Uterus (tissue), 4 donors: ENCODE data around the gene RBM22. TPM values are rescaled to one million over a fixed set of nuclear protein-coding genes. Genes with fewer than 3 reads are reported as not detected.

Source experiments
- DNase-seq, 2 donors: peaks; one replicate each; pipeline ENCODE4 v3.0.0-alpha.2; 2019 to 2020
- H3K27ac ChIP-seq, 2 donors: fragments of 200-600 bp; sonication (generic); 1 replicate in 1 of 2; 2 replicates in 1 of 2; pipeline ENCODE4 v1.5.1; 2016 to 2018
- H3K27me3 ChIP-seq, 2 donors: fragments of 200-600 bp; sonication (generic); one replicate each; pipeline ENCODE4 v1.5.1; 2018 to 2019; ENCODE audit warnings: control low read depth in 1 of 2
- H3K36me3 ChIP-seq, 2 donors: fragments of 200-600 bp; sonication (generic); one replicate each; pipeline ENCODE4 v1.5.1; 2019; ENCODE audit warnings: control low read depth in 1 of 2
- H3K4me1 ChIP-seq, 2 donors: fragments of 200-600 bp; sonication (generic); one replicate each; pipeline ENCODE4 v1.5.1; 2018 to 2019; ENCODE audit warnings: control low read depth in 1 of 2
- H3K4me3 ChIP-seq, 2 donors: fragments of 200-600 bp; sonication (generic); 1 replicate in 1 of 2; 2 replicates in 1 of 2; pipeline ENCODE4 v1.5.1; 2018 to 2019; ENCODE audit warnings: mild to moderate bottlenecking in 1 of 2
- H3K9me3 ChIP-seq, 2 donors: fragments of 200-600 bp; sonication (generic); one replicate each; pipeline ENCODE4 v1.5.1; 2019; ENCODE audit warnings: control low read depth in 1 of 2
- CTCF ChIP-seq, 4 experiments: fragments of 200-600 bp in 2 of 4; fragments of 450-650 bp in 2 of 4; sonication (generic) in 2 of 4; IDR thresholded peaks; one replicate each; pipeline ENCODE4 v1.5.1; 2016 to 2019; ENCODE audit warnings: antibody characterized with exemption in 4 of 4, mild to moderate bottlenecking in 2 of 4, moderate library complexity in 1 of 4
- POLR2A ChIP-seq, 2 donors: fragments of 450-650 bp; IDR thresholded peaks; one replicate each; pipeline ENCODE4 v1.6.1; 2016; ENCODE audit warnings: antibody characterized with exemption in 2 of 2, mild to moderate bottlenecking in 1 of 2, moderate library complexity in 1 of 2
- intact Hi-C: fragments of 100-400 bp; cut with DNase I; formaldehyde crosslinking; loops from one replicate; pipeline ENCODE4 v1.15.1; 2023; ENCODE audit warnings: low total_unique reads
- total RNA-seq, 4 donors: library from RNA; depleted of rRNA in 3 of 4; stranded (reverse); fragments of >200 nt in 3 of 4; gene quantifications; one replicate each; pipeline versions ENCODE4 v1.1.0 to v1.2.4, GENCODE V29; 2014 to 2023
- donor health status: DM: yes; HTN: yes; CAD: no.

RBM22 gene
- total RNA-seq, 4 donors from 2014 or later: 38.2 to 58.4 (median 43.2) TPM

GRCh38 chr5:150734579-150735384 lies 33.9 kb upstream of the RBM22 start:
- intact Hi-C loops: no loop called here
- TF ChIP-seq POLR2A (IDR thresholded peaks at IDR 0.05): no peak
- no peak for TF ChIP-seq CTCF (IDR thresholded peaks at IDR 0.05)
- Histone ChIP-seq H3K27ac (no peak overlapping the region), H3K4me1 (no peaks in the 10 kb centered on the region), H3K9me3 (no peaks in the 10 kb centered on the region), H3K4me3 (no peak overlapping the region), H3K27me3 (no peaks in the 10 kb centered on the region), H3K36me3 (peaks cover 0 to 4% of the 10 kb centered on the region in 2 donors)
- no peak for DNase-seq

- DNase-seq: no peak
- Histone ChIP-seq H3K27ac (no peak overlapping the region), H3K36me3 (peaks cover 0 to 4% of the 10 kb centered on the region in 2 donors), H3K4me1 (no peaks in the 10 kb centered on the region), H3K4me3 (no peak overlapping the region), H3K27me3 (no peaks in the 10 kb centered on the region), H3K9me3 (no peaks in the 10 kb centered on the region)
- TF ChIP-seq POLR2A (IDR thresholded peaks at IDR 0.05): no peak
- intact Hi-C loops: no loop called here
These were observed 30.9 kb upstream of the RBM22 start for GRCh38 chr5:150731669-150732242.

- Histone ChIP-seq H3K4me1 (no peaks in the 10 kb centered on the region), H3K27me3 (no peaks in the 10 kb centered on the region), H3K27ac (no peak overlapping the region), H3K36me3 (peaks cover 0 to 4% of the 10 kb centered on the region in 2 donors), H3K4me3 (no peak overlapping the region), H3K9me3 (no peaks in the 10 kb centered on the region)
- no peak for TF ChIP-seq CTCF (IDR thresholded peaks at IDR 0.05)
- TF ChIP-seq POLR2A (IDR thresholded peaks at IDR 0.05): no peak
- intact Hi-C loops: no loop called here
- DNase-seq: no peak
These were observed 29.0 kb upstream of the RBM22 start for GRCh38 chr5:150729859-150730258.

- intact Hi-C loops: no loop called here
- Histone ChIP-seq H3K9me3 (no peaks in the 10 kb centered on the region), H3K27ac (no peak overlapping the region), H3K4me3 (no peak overlapping the region), H3K36me3 (no peaks in the 10 kb centered on the region), H3K27me3 (no peaks in the 10 kb centered on the region), H3K4me1 (no peaks in the 10 kb centered on the region)
- DNase-seq: no peak
- TF ChIP-seq CTCF (IDR thresholded peaks at IDR 0.05) (no peak), POLR2A (IDR thresholded peaks at IDR 0.05) (no peak)
These were observed 23.0 kb upstream of the RBM22 start for GRCh38 chr5:150723845-150724244.

GRCh38 chr5:150710165-150710564 lies 9.3 kb upstream of the RBM22 start:
- no peak overlapping the region for H3K27ac ChIP-seq
- TF ChIP-seq POLR2A (IDR thresholded peaks at IDR 0.05): no peak
- no peak for TF ChIP-seq CTCF (IDR thresholded peaks at IDR 0.05)
- no peaks in the 10 kb centered on the region for H3K9me3 ChIP-seq
- DNase-seq: no peak
- no peaks in the 10 kb centered on the region for H3K27me3 ChIP-seq
- intact Hi-C loops: no loop called here
- H3K36me3 ChIP-seq: no peaks in the 10 kb centered on the region
- H3K4me1 ChIP-seq: no peaks in the 10 kb centered on the region
- H3K4me3 ChIP-seq: no peak overlapping the region
